GM23338 (cell line): ENCODE measurements around the gene PUS7.

Experiments
- CREB1 ChIP-seq: fragments of 250-450 bp; sonication (Bioruptor Pico); IDR thresholded peaks from 2 replicates; pipeline ENCODE4 v1.5.0; 2020; ENCODE audit warnings: low read depth, mild to moderate bottlenecking, moderate library complexity
- CTCF ChIP-seq, 2 experiments: fragments of 200-600 bp in 1 of 2; sonication (generic) in 1 of 2; conservative IDR thresholded peaks; 2 replicates each; pipeline versions ENCODE4 v1.5.1 to v1.6.1; 2016 to 2017; ENCODE audit warnings: antibody characterized with exemption in 2 of 2, low read depth in 2 of 2, mild to moderate bottlenecking in 2 of 2, moderate library complexity in 1 of 2
- ETS1 ChIP-seq: IDR thresholded peaks from 2 replicates; pipeline ENCODE4 v1.6.1; 2016; ENCODE audit warnings: antibody characterized with exemption
- EZH2 ChIP-seq: fragments of 200-600 bp; sonication (generic); IDR thresholded peaks from one replicate; pipeline ENCODE4 v1.8.0; 2017; ENCODE audit warnings: antibody characterized with exemption, mild to moderate bottlenecking, low read depth; ENCODE audit not compliant: unreplicated experiment
- EZH2phosphoT487 ChIP-seq: fragments of 200-600 bp; sonication (generic); IDR thresholded peaks from one replicate; pipeline ENCODE4 v1.8.1; 2018; ENCODE audit warnings: antibody characterized with exemption; ENCODE audit not compliant: unreplicated experiment
- JUNB ChIP-seq: IDR thresholded peaks from one replicate; pipeline ENCODE4 v1.6.1; 2016; ENCODE audit warnings: antibody characterized with exemption; ENCODE audit not compliant: unreplicated experiment
- NANOG ChIP-seq: IDR thresholded peaks from 2 replicates; pipeline ENCODE4 v1.6.1; 2016; ENCODE audit warnings: antibody characterized with exemption, borderline replicate concordance
- POLR2AphosphoS5 ChIP-seq: IDR thresholded peaks from 2 replicates; pipeline ENCODE4 v1.6.1; 2016; ENCODE audit warnings: antibody characterized with exemption, low read depth
- REST ChIP-seq: IDR thresholded peaks from one replicate; pipeline ENCODE4 v1.6.1; 2018; ENCODE audit warnings: antibody characterized with exemption; ENCODE audit not compliant: unreplicated experiment
- ZNF114 ChIP-seq: fragments of 250-450 bp; sonication (Bioruptor Pico); IDR thresholded peaks from 2 replicates; pipeline ENCODE4 v1.5.0; 2020; ENCODE audit warnings: mild to moderate bottlenecking, moderate library complexity
- ZNF331 ChIP-seq: fragments of 250-450 bp; sonication (Bioruptor Pico); IDR thresholded peaks from 2 replicates; pipeline ENCODE4 v1.5.0; 2020; ENCODE audit warnings: low read depth, mild to moderate bottlenecking, moderate library complexity
- ZNF462 ChIP-seq: fragments of 250-450 bp; sonication (Bioruptor Pico); IDR thresholded peaks from 2 replicates; pipeline ENCODE4 v1.5.0; 2020; ENCODE audit warnings: mild to moderate bottlenecking, moderate library complexity

- TF ChIP-seq CTCF (conservative IDR thresholded peaks at IDR 0.05; ENCODE audit: low read depth in 2 of 2) (no peak), ZNF462 (CRISPR knock-in tag) (no peak), POLR2AphosphoS5 (no peak), EZH2phosphoT487 (no peak), EZH2 (no peak), JUNB (no peak), CREB1 (CRISPR knock-in tag) (no peak), REST (no peak), ETS1 (no peak), NANOG (no peak), ZNF114 (no peak), ZNF331 (CRISPR knock-in tag) (no peak)
Observed at GRCh38 chr7:105473163-105473562, 48.9 kb downstream of the PUS7 start.
